Esophagus squamous epithelium (tissue), 5 donors: Measurements from ENCODE around the gene ACP7. TPM values are rescaled to one million over a fixed set of nuclear protein-coding genes. Genes with fewer than 3 reads are reported as not detected.
A peak's percentile ranks its signal among the peaks of the same experiment; 100 is the strongest.

ENCODE experiments used
- DNase-seq: peaks from one replicate; lab custom pipeline; 2025; lab: John Stamatoyannopoulos, UW
- H3K27ac ChIP-seq, 4 donors: fragments of 200-600 bp; sonication (generic); one replicate each; pipeline ENCODE4 v1.5.1; 2016 to 2019; ENCODE audit warnings: mild to moderate bottlenecking in 1 of 4
- H3K27me3 ChIP-seq, 4 donors: fragments of 200-600 bp; sonication (generic); 1 replicate in 3 of 4; 2 replicates in 1 of 4; pipeline versions ENCODE4 v1.5.1 to v1.6.0; 2017 to 2021; ENCODE audit warnings: antibody characterized with exemption in 1 of 4
- H3K36me3 ChIP-seq, 3 donors: fragments of 200-600 bp; sonication (generic); one replicate each; pipeline ENCODE4 v1.5.1; 2016 to 2019
- H3K4me1 ChIP-seq, 3 donors: fragments of 200-600 bp; sonication (generic); one replicate each; pipeline ENCODE4 v1.5.1; 2017 to 2019
- H3K4me3 ChIP-seq, 4 donors: fragments of 200-600 bp; sonication (generic); 1 replicate in 3 of 4; 2 replicates in 1 of 4; pipeline ENCODE4 v1.5.1; 2016 to 2019; ENCODE audit warnings: mild to moderate bottlenecking in 2 of 4, moderate library complexity in 1 of 4
- H3K9me3 ChIP-seq, 3 donors: fragments of 200-600 bp; sonication (generic); one replicate each; pipeline ENCODE4 v1.5.1; 2016 to 2019
- POLR2A ChIP-seq, 4 donors: fragments of 450-650 bp; IDR thresholded peaks; one replicate each; pipeline ENCODE4 v1.6.1; 2017; ENCODE audit warnings: antibody characterized with exemption in 4 of 4, mild to moderate bottlenecking in 4 of 4, moderate library complexity in 3 of 4
- WGBS, 2 donors: methylation state at CpG; one replicate each; pipeline ENCODE4 v1.1.5; 2018; 5-methylcytosine and 5-hydroxymethylcytosine counted together
- intact Hi-C: fragments of 100-400 bp; cut with DNase I; formaldehyde crosslinking; loops from one replicate; pipeline ENCODE4 v1.15.0; 2022
- total RNA-seq, 4 donors: library from RNA; depleted of rRNA; stranded (reverse); fragments of >200 nt; gene quantifications; one replicate each; pipeline ENCODE4 v1.1.0, GENCODE V29; 2016
- TF ChIP-seq, protein P1 (sequence below), 6 experiments: fragments of 450-650 bp in 4 of 6; fragments of 200-600 bp in 2 of 6; sonication (generic) in 2 of 6; IDR thresholded peaks; one replicate each; pipeline ENCODE4 v1.5.1; 2016 to 2019; ENCODE audit warnings: antibody characterized with exemption in 6 of 6, mild to moderate bottlenecking in 4 of 6, moderate library complexity in 4 of 6
- donor health status: DM: yes; HTN: yes; CAD: no.

ACP7 gene
- total RNA-seq, 4 donors from 2014 or later: 0.19 to 0.57 (median 0.40) TPM; not detected in 1

GRCh38 chr19:39158646-39159260, 74.6 kb downstream of the ACP7 start:
- WGBS, 2 donors: 75 to 86% methylated on average over 6 to 9 of the region's 12 CpGs
- peaks cover 50 to 89% (median 58%) of the 10 kb centered on the region in 3 donors for H3K4me1 ChIP-seq
- H3K27me3 ChIP-seq: no peaks in the 10 kb centered on the region
- H3K27ac ChIP-seq: no peak overlapping the region
- intact Hi-C loops: no loop called here
- TF ChIP-seq POLR2A (IDR thresholded peaks at IDR 0.05): no peak
- TF ChIP-seq, protein P1, sequence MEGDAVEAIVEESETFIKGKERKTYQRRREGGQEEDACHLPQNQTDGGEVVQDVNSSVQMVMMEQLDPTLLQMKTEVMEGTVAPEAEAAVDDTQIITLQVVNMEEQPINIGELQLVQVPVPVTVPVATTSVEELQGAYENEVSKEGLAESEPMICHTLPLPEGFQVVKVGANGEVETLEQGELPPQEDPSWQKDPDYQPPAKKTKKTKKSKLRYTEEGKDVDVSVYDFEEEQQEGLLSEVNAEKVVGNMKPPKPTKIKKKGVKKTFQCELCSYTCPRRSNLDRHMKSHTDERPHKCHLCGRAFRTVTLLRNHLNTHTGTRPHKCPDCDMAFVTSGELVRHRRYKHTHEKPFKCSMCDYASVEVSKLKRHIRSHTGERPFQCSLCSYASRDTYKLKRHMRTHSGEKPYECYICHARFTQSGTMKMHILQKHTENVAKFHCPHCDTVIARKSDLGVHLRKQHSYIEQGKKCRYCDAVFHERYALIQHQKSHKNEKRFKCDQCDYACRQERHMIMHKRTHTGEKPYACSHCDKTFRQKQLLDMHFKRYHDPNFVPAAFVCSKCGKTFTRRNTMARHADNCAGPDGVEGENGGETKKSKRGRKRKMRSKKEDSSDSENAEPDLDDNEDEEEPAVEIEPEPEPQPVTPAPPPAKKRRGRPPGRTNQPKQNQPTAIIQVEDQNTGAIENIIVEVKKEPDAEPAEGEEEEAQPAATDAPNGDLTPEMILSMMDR (IDR thresholded peaks at IDR 0.05): no peak
- no peak overlapping the region for H3K4me3 ChIP-seq
- no peaks in the 10 kb centered on the region for H3K36me3 ChIP-seq
- H3K9me3 ChIP-seq: no peaks in the 10 kb centered on the region
- DNase-seq: no peak

GRCh38 chr19:39160523-39160861, 76.3 kb downstream of the ACP7 start:
- Histone ChIP-seq H3K36me3 (no peaks in the 10 kb centered on the region), H3K27ac (peak overlapping the region; percentile 73 to 87 (median 80)), H3K27me3 (no peaks in the 10 kb centered on the region), H3K4me1 (peaks cover 43 to 74% (median 46%) of the 10 kb centered on the region in 3 donors), H3K4me3 (no peak overlapping the region), H3K9me3 (no peaks in the 10 kb centered on the region)
- DNase-seq: no peak
- 7 to 9% methylated on average over 7 to 8 of the region's 8 CpGs for WGBS, 2 donors
- intact Hi-C loops: no loop called here
- TF ChIP-seq, protein P1 (IDR thresholded peaks at IDR 0.05): peak in 3 of 6 experiments; percentile 16 to 33 (median 25)
- no peak for TF ChIP-seq POLR2A (IDR thresholded peaks at IDR 0.05)

Other genes with a start within 250 kb of the ACP7 start
- gene HNRNPL, start 234.4 kb upstream of the ACP7 start, total RNA-seq: 100 to 1,000 TPM; 136 to 186 (median 167) TPM
- gene RINL, start 206.1 kb upstream of the ACP7 start, total RNA-seq: 10 to 100 TPM in 1 of 4 donors, 1 to 10 TPM in 3; 4.8 to 14.9 (median 5.7) TPM
- 10 to 100 TPM; 39.8 to 71.5 (median 52.7) TPM for gene SIRT2, start 184.8 kb upstream of the ACP7 start, total RNA-seq
- 10 to 100 TPM; 22.0 to 34.0 (median 26.7) TPM for gene NFKBIB, start 184.4 kb upstream of the ACP7 start, total RNA-seq
- gene CCER2, start 172.2 kb upstream of the ACP7 start, total RNA-seq: 1 to 10 TPM in 1 of 4 donors, under 1 TPM in 2, not detected in 1; 0.76 to 2.4 (median 0.83) TPM
- gene SARS2, start 153.6 kb upstream of the ACP7 start, total RNA-seq: 10 to 100 TPM; 21.2 to 32.7 (median 25.2) TPM
- gene MRPS12, start 153.4 kb upstream of the ACP7 start, total RNA-seq: 10 to 100 TPM; 27.2 to 74.6 (median 44.2) TPM
- gene FBXO17, start 108.6 kb upstream of the ACP7 start, total RNA-seq: 10 to 100 TPM in 1 of 4 donors, 1 to 10 TPM in 3; 3.9 to 18.3 (median 8.8) TPM
- gene FBXO27, start 51.8 kb upstream of the ACP7 start, total RNA-seq: 10 to 100 TPM in 2 of 4 donors, 1 to 10 TPM in 2; 5.7 to 14.0 (median 8.3) TPM
- gene PAK4, start 41.4 kb downstream of the ACP7 start, total RNA-seq: 10 to 100 TPM; 12.2 to 40.1 (median 18.3) TPM
- 100 to 1,000 TPM; 208 to 737 (median 262) TPM for gene NCCRP1, start 112.6 kb downstream of the ACP7 start, total RNA-seq
- gene SYCN, start 119.9 kb downstream of the ACP7 start, total RNA-seq: not detected
- gene IFNL3, start 160.6 kb downstream of the ACP7 start, total RNA-seq: not detected
- gene IFNL4, start 164.5 kb downstream of the ACP7 start, total RNA-seq: not detected
- gene IFNL2, start 184.0 kb downstream of the ACP7 start, total RNA-seq: not detected
- not detected for gene IFNL1, start 212.0 kb downstream of the ACP7 start, total RNA-seq
- 1 to 10 TPM in 1 of 4 donors, under 1 TPM in 3; 0.35 to 1.3 (median 0.67) TPM for gene LRFN1, start 236.5 kb downstream of the ACP7 start, total RNA-seq